PFSK-1 (cell line): Measurements from ENCODE around the gene COX6A2.

ENCODE experiments used
- POLR2AphosphoS5 ChIP-seq: IDR thresholded peaks from 2 replicates; pipeline ENCODE4 v1.6.1; 2012; ENCODE audit warnings: low read depth, mild to moderate bottlenecking, control low read depth, low read length, moderate library complexity
- REST ChIP-seq, 2 experiments: IDR thresholded peaks; 2 replicates each; pipeline versions ENCODE4 v1.6.1 to v1.8.0; 2011 to 2012; ENCODE audit warnings: low read depth in 2 of 2, low read length in 2 of 2, control low read depth in 1 of 2, inconsistent platforms in 1 of 2, mild to moderate bottlenecking in 1 of 2, moderate library complexity in 1 of 2; ENCODE audit not compliant: insufficient read depth in 1 of 2
- TAF1 ChIP-seq: IDR thresholded peaks from 2 replicates; pipeline ENCODE4 v1.6.1; 2012; ENCODE audit warnings: low read length, control low read depth, borderline replicate concordance; ENCODE audit not compliant: insufficient read depth

GRCh38 chr16:31474173-31474714 lies 46.1 kb upstream of the COX6A2 start:
- TF ChIP-seq POLR2AphosphoS5 (no peak), TAF1 (no peak), REST (IDR thresholded peaks at IDR 0.05; ENCODE audit: insufficient read depth in 1 of 2, low read depth in 2 of 2, low read length in 2 of 2) (no peak)
